ENCODE results near the gene EML1.

- TF ChIP-seq CHD2 (IDR thresholded peaks at IDR 0.05; ENCODE audit: low read depth, low read length) (no peak), CEBPG (CRISPR knock-in tag; IDR thresholded peaks at IDR 0.05) (no peak)
Observed at GRCh38 chr14:99971087-99971940, 178.1 kb downstream of the EML1 start.
